Jurkat, Clone E6-1 (cell line): ENCODE measurements around the gene NAPB.

Source experiments
- DNase-seq: peaks from one replicate; pipeline ENCODE4 v3.0.0-alpha.2; 2011; ENCODE audit warnings: low read depth, low spot score
- H3K4me3 ChIP-seq: 2 replicates; pipeline ENCODE4 v1.5.1; 2011; ENCODE audit warnings: mild to moderate bottlenecking, low read length, control low read depth, moderate library complexity

Gene NAPB

DNA sequence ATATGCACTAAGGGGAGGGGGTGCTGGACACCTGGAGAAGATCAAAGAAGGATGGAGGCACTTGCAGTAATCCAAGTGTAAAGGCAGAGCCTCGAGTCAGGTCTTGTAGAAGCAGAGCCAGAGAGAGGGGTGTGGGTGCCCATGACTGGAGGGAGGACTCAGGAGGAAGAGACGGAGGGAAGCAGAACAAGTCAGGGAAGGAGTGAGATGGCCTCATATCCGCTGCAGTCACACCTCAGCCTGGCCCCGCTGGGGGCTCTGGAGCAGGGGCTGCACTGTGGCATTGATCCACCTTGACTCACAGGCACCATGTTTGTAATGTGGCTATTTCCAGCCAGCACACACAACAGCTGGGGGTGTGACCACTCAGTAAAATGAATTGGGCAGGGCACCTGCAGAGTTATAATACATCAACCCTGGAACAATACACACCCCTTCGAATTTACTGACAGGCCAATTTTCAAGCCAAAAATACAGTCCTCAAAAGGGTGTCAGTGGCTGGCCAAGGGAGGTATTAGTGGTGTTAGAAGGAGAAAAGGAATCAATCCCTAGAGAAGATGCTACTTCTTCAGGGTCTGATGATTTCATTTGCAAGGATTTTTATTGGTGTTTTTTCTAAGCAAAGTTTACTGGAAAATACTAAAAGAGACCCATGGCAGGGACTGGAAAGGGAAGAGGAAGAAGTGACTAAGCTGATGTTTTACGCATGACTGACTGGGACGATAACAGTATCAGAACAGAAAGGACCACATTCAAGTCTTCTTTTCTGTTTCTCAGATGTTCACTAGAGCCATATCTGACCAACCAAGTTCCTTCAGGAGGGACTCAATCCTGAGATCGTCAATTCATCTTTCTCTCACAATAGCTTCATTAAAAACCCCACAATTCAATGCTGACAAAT is 89.6 kb downstream of the NAPB start:
- H3K4me3 ChIP-seq, result no peak overlapping the region
- no peak for DNase-seq

- H3K4me3 ChIP-seq, result no peak overlapping the region
- DNase-seq, result no peak
Measured at GRCh38 chr20:23327617-23328333, 93.5 kb downstream of the NAPB start.

DNA sequence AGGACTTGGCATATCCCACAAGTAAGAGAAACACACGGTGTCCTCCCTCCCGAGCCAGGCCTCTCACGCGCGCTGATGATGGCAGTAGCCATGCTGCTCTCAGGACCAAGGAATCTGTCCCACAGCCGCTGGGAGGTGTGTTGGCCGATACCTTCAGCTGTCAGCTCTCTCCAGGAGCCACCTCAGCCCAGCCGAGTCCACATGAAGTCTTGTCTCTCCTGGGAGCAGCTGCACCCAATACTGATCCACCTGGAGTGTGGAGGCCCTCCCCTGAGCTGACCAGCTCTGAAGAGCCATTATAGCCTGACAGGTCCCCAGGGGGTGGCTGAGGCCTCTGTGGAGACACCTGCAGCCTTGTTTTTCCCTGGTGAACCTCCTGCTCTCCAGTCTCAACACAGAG is 94.5 kb downstream of the NAPB start:
- no peak for DNase-seq
- H3K4me3 ChIP-seq, result no peak overlapping the region

DNA sequence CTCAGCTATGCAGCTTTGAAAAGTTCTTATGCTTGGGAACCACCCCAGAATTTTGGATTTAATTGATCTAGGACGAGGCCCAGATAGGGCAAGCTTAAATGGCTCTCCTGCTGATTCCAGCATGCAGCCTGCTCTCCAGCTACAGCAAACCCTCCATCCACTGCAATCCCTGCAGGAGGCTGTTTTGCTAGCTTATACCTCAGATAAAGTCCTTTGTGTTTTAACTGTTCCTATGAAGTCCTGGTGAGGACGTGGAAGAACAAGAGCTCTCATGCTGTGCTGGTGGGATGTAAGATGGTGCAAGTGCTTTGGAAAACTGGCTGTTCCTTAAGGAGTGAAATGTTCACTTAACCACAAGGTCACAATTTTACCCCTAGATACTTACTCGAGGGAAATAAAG is 96.2 kb downstream of the NAPB start:
- no peak for DNase-seq
- no peak overlapping the region for H3K4me3 ChIP-seq
